HepG2 (cell line): ENCODE data around the gene ALB. TPM values are rescaled to one million over a fixed set of nuclear protein-coding genes. Genes with fewer than 3 reads are reported as not detected.
A peak's percentile ranks its signal among the peaks of the same experiment; 100 is the strongest.

ENCODE experiments used
- BCL6 ChIP-seq: IDR thresholded peaks from 2 replicates; pipeline ENCODE4 v1.6.1; 2016; ENCODE audit warnings: missing genetic modification reagents, missing compliant biosample characterization
- CREM ChIP-seq, 2 experiments: sonication (generic) in 1 of 2; formaldehyde crosslinking in 1 of 2; IDR thresholded peaks; 2 replicates each; pipeline versions ENCODE4 v1.4.0 to v1.6.1; 2016 to 2020; ENCODE audit warnings: antibody characterized with exemption in 1 of 2, mild to moderate bottlenecking in 1 of 2, missing genetic modification reagents in 1 of 2
- ELF4 ChIP-seq: sonication (generic); formaldehyde crosslinking; IDR thresholded peaks from 2 replicates; pipeline ENCODE4 v1.5.0; 2020; ENCODE audit warnings: missing genetic modification reagents, mild to moderate bottlenecking, moderate library complexity, borderline replicate concordance
- KLF16 ChIP-seq, 2 experiments: sonication (generic) in 1 of 2; formaldehyde crosslinking in 1 of 2; IDR thresholded peaks; 2 replicates each; pipeline versions ENCODE4 v1.6.1 to v1.8.0; 2016 to 2023; ENCODE audit warnings: missing genetic modification reagents in 2 of 2, missing compliant biosample characterization in 1 of 2
- MNT ChIP-seq: fragments of 450-650 bp; IDR thresholded peaks from 2 replicates; pipeline ENCODE4 v1.6.1; 2016
- NFE2L2 ChIP-seq: fragments of 150-350 bp; IDR thresholded peaks from 2 replicates; pipeline ENCODE4 v1.6.1; 2014; ENCODE audit warnings: low read length
- RBFOX2 ChIP-seq: fragments of 200-400 bp; formaldehyde crosslinking; IDR thresholded peaks from 2 replicates; pipeline ENCODE4 v1.6.1; 2017; ENCODE audit warnings: low read depth, mild to moderate bottlenecking, low read length
- STAG1 ChIP-seq: sonication (generic); formaldehyde crosslinking; IDR thresholded peaks from 2 replicates; pipeline ENCODE4 v1.4.0; 2020; ENCODE audit warnings: missing genetic modification reagents
- TBX2 ChIP-seq: sonication (generic); formaldehyde crosslinking; IDR thresholded peaks from 2 replicates; pipeline ENCODE4 v1.5.0; 2020; ENCODE audit warnings: missing genetic modification reagents, mild to moderate bottlenecking, borderline replicate concordance
- THAP11 ChIP-seq: IDR thresholded peaks from 2 replicates; pipeline ENCODE4 v1.6.1; 2016; ENCODE audit warnings: missing biosample characterization, missing genetic modification reagents
- ZNF20 ChIP-seq: sonication (generic); formaldehyde crosslinking; IDR thresholded peaks from 2 replicates; pipeline ENCODE4 v1.4.0; 2020; ENCODE audit warnings: mild to moderate bottlenecking, moderate library complexity, missing genetic modification reagents
- ZNF468 ChIP-seq: sonication (generic); formaldehyde crosslinking; IDR thresholded peaks from 2 replicates; pipeline ENCODE4 v1.8.0; 2022; ENCODE audit warnings: mild to moderate bottlenecking, moderate library complexity, missing genetic modification reagents
- ZNF878 ChIP-seq: sonication (generic); formaldehyde crosslinking; IDR thresholded peaks from 2 replicates; pipeline ENCODE4 v1.8.1; 2023; ENCODE audit warnings: mild to moderate bottlenecking, missing genetic modification reagents, moderate library complexity
- ZSCAN9 ChIP-seq: IDR thresholded peaks from 2 replicates; pipeline ENCODE4 v1.6.1; 2016; ENCODE audit warnings: borderline replicate concordance
- polyA plus RNA-seq, 8 experiments: library from polyadenylated mRNA; depleted of rRNA in 3 of 8; stranded (reverse) in 7 of 8; unstranded in 1 of 8; fragments of >200 nt; fragmentation: Illumina TruSeq in 4 of 8; extraction: Trizol in 4 of 8; gene quantifications; 2 replicates each; pipeline versions ENCODE4 v1.2.1 to v1.2.3, GENCODE V29; 2011 to 2016; ENCODE audit warnings: low read depth in 4 of 8, missing spikeins in 1 of 8, mixed read lengths in 1 of 8; ENCODE audit not compliant: insufficient read depth in 1 of 8
- total RNA-seq, 5 experiments: library from RNA; depleted of rRNA; stranded (reverse); fragments of >200 nt; fragmentation: Illumina TruSeq; extraction: Trizol; gene quantifications; 2 replicates each; pipeline ENCODE4 v1.2.3, GENCODE V29; 2016; ENCODE audit warnings: low read depth in 1 of 5
- TF ChIP-seq, protein P1 (sequence below): sonication (generic); formaldehyde crosslinking; IDR thresholded peaks from 2 replicates; pipeline ENCODE4 v1.5.1; 2020; ENCODE audit warnings: mild to moderate bottlenecking, missing genetic modification reagents, borderline replicate concordance
- TF ChIP-seq, protein P2 (sequence below): IDR thresholded peaks from 2 replicates; pipeline ENCODE4 v1.6.1; 2018; ENCODE audit warnings: missing genetic modification reagents, mild to moderate bottlenecking, missing compliant biosample characterization
- TF ChIP-seq, protein P3 (sequence below): IDR thresholded peaks from 2 replicates; pipeline ENCODE4 v1.6.1; 2012; ENCODE audit warnings: low read depth, low read length, improper control_type of control experiment
- TF ChIP-seq, protein P4 (sequence below): sonication (generic); formaldehyde crosslinking; IDR thresholded peaks from 2 replicates; pipeline ENCODE4 v1.8.0; 2022; ENCODE audit warnings: missing genetic modification reagents, mild to moderate bottlenecking, inconsistent platforms, borderline replicate concordance

Gene ALB
- total and polyA plus RNA-seq, 2 of the 13 experiments (the other 11 are each of a cell fraction or from before 2014, with no cell fraction given), result 22,259 to 22,625 TPM

DNA sequence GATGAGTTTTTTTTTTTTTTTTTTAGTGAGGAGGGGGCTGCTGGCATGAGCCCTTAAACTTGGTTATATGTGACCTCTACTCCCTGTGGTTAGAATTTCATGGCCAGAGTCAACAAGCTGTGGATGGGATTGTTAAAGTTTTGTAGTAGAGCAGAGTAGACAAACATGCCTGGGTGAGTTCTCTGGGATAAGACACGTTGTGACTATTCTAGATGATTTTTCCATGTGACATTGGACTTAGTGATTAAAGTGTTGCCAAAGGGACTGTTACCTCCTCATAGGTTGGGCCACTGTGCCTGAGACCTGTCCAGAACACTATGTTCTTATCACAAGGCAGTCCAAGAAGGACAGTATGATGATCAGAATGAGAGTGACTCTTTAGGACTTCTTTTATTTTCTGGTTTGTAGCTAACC is 28.8 kb upstream of the ALB start (continued):
- TF ChIP-seq, protein P1, sequence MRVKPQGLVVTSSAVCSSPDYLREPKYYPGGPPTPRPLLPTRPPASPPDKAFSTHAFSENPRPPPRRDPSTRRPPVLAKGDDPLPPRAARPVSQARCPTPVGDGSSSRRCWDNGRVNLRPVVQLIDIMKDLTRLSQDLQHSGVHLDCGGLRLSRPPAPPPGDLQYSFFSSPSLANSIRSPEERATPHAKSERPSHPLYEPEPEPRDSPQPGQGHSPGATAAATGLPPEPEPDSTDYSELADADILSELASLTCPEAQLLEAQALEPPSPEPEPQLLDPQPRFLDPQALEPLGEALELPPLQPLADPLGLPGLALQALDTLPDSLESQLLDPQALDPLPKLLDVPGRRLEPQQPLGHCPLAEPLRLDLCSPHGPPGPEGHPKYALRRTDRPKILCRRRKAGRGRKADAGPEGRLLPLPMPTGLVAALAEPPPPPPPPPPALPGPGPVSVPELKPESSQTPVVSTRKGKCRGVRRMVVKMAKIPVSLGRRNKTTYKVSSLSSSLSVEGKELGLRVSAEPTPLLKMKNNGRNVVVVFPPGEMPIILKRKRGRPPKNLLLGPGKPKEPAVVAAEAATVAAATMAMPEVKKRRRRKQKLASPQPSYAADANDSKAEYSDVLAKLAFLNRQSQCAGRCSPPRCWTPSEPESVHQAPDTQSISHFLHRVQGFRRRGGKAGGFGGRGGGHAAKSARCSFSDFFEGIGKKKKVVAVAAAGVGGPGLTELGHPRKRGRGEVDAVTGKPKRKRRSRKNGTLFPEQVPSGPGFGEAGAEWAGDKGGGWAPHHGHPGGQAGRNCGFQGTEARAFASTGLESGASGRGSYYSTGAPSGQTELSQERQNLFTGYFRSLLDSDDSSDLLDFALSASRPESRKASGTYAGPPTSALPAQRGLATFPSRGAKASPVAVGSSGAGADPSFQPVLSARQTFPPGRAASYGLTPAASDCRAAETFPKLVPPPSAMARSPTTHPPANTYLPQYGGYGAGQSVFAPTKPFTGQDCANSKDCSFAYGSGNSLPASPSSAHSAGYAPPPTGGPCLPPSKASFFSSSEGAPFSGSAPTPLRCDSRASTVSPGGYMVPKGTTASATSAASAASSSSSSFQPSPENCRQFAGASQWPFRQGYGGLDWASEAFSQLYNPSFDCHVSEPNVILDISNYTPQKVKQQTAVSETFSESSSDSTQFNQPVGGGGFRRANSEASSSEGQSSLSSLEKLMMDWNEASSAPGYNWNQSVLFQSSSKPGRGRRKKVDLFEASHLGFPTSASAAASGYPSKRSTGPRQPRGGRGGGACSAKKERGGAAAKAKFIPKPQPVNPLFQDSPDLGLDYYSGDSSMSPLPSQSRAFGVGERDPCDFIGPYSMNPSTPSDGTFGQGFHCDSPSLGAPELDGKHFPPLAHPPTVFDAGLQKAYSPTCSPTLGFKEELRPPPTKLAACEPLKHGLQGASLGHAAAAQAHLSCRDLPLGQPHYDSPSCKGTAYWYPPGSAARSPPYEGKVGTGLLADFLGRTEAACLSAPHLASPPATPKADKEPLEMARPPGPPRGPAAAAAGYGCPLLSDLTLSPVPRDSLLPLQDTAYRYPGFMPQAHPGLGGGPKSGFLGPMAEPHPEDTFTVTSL (CRISPR knock-in tag), result peak; percentile 75; the same call in 1 of the 2 replicates
- TF ChIP-seq ELF4 (no peak), BCL6 (CRISPR knock-in tag) (peak; percentile 76), ZNF468 (CRISPR knock-in tag) (no peak), KLF16 (CRISPR knock-in tag; IDR thresholded peaks at IDR 0.05) (peak in 1 of 2 experiments; percentile 52; a peak in 1 of 4 replicates), MNT (peak; percentile 35; the same call in 1 of the 2 replicates), STAG1 (CRISPR knock-in tag) (peak; percentile 14), CREM (IDR thresholded peaks at IDR 0.05) (peak; percentile 68; the same call in 1 of the 2 replicates), CREM (CRISPR knock-in tag; IDR thresholded peaks at IDR 0.05) (no peak), TBX2 (CRISPR knock-in tag) (peak; percentile 35; the same call in 1 of the 2 replicates), THAP11 (CRISPR knock-in tag) (0 out of 2 replicates have a peak, but pooled peaks have one; percentile 34), ZNF20 (CRISPR knock-in tag) (no peak), RBFOX2 (peak; percentile 63), ZSCAN9 (CRISPR knock-in tag) (peak; percentile 27; the same call in 1 of the 2 replicates), NFE2L2 (no peak), ZNF878 (0 out of 2 replicates have a peak, but pooled peaks have one; percentile 52)
- TF ChIP-seq, protein P2, sequence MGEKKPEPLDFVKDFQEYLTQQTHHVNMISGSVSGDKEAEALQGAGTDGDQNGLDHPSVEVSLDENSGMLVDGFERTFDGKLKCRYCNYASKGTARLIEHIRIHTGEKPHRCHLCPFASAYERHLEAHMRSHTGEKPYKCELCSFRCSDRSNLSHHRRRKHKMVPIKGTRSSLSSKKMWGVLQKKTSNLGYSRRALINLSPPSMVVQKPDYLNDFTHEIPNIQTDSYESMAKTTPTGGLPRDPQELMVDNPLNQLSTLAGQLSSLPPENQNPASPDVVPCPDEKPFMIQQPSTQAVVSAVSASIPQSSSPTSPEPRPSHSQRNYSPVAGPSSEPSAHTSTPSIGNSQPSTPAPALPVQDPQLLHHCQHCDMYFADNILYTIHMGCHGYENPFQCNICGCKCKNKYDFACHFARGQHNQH (CRISPR knock-in tag), result peak; percentile 74; the same call in 1 of the 2 replicates
- TF ChIP-seq, protein P3, sequence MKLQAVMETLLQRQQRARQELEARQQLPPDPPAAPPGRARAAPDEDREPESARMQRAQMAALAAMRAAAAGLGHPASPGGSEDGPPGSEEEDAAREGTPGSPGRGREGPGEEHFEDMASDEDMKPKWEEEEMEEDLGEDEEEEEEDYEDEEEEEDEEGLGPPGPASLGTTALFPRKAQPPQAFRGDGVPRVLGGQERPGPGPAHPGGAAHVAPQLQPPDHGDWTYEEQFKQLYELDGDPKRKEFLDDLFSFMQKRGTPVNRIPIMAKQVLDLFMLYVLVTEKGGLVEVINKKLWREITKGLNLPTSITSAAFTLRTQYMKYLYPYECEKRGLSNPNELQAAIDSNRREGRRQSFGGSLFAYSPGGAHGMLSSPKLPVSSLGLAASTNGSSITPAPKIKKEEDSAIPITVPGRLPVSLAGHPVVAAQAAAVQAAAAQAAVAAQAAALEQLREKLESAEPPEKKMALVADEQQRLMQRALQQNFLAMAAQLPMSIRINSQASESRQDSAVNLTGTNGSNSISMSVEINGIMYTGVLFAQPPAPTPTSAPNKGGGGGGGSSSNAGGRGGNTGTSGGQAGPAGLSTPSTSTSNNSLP, result peak; percentile 65; the same call in 1 of the 2 replicates
- TF ChIP-seq, protein P4, sequence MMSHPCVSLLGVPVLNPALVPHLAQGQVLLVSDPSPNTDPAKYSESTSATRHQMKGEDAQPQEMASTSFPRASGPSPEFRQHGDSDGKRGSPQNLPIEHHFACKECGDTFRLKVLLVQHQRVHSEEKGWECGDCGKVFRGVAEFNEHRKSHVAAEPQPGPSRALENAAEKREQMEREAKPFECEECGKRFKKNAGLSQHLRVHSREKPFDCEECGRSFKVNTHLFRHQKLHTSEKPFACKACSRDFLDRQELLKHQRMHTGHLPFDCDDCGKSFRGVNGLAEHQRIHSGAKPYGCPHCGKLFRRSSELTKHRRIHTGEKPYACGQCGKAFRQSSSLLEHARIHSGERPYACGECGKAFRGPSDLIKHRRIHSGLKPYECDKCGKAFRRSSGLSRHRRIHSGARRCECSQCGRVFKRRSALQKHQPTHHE (CRISPR knock-in tag), result 0 out of 2 replicates have a peak, but pooled peaks have one; percentile 20
